GM23248 (cell line): Measurements from ENCODE around the gene RAB12. TPM values are rescaled to one million over a fixed set of nuclear protein-coding genes. Genes with fewer than 3 reads are reported as not detected.

Experiments
- DNase-seq: peaks from one replicate; pipeline ENCODE4 v3.0.0-alpha.2; 2015
- H2AFZ ChIP-seq: fragments of 200-600 bp; sonication (generic); 2 replicates; pipeline ENCODE4 v1.6.1; 2016; ENCODE audit warnings: antibody characterized with exemption
- H3F3A ChIP-seq: fragments of 200-600 bp; sonication (generic); 2 replicates; pipeline ENCODE4 v1.6.1; 2016; ENCODE audit warnings: mild to moderate bottlenecking, antibody characterized with exemption, mixed run types; ENCODE audit not compliant: insufficient read depth
- H3K27ac ChIP-seq: fragments of 200-600 bp; sonication (generic); 2 replicates; pipeline ENCODE4 v1.5.1; 2016; ENCODE audit warnings: mild to moderate bottlenecking
- H3K27me3 ChIP-seq: fragments of 200-600 bp; sonication (generic); replicated peaks from 2 replicates; pipeline ENCODE4 v1.6.1; 2016; ENCODE audit warnings: mild to moderate bottlenecking; ENCODE audit not compliant: insufficient read depth
- H3K36me3 ChIP-seq: fragments of 200-600 bp; sonication (generic); 2 replicates; pipeline ENCODE4 v1.6.1; 2016; ENCODE audit warnings: low read depth, mild to moderate bottlenecking
- H3K4me1 ChIP-seq: fragments of 200-600 bp; sonication (generic); 2 replicates; pipeline ENCODE4 v1.6.1; 2016; ENCODE audit warnings: mild to moderate bottlenecking; ENCODE audit not compliant: insufficient read depth
- H3K4me2 ChIP-seq: fragments of 200-600 bp; sonication (generic); one replicate; pipeline ENCODE4 v1.6.1; 2016; ENCODE audit warnings: mild to moderate bottlenecking; ENCODE audit not compliant: unreplicated experiment
- H3K4me3 ChIP-seq: fragments of 200-600 bp; sonication (generic); 2 replicates; pipeline ENCODE4 v1.5.1; 2016; ENCODE audit warnings: mild to moderate bottlenecking
- H3K79me2 ChIP-seq: fragments of 200-600 bp; sonication (generic); 2 replicates; pipeline ENCODE4 v1.6.1; 2016; ENCODE audit warnings: mild to moderate bottlenecking; ENCODE audit not compliant: insufficient read depth
- H3K9ac ChIP-seq: fragments of 200-600 bp; sonication (generic); 2 replicates; pipeline ENCODE4 v1.6.1; 2016; ENCODE audit warnings: mild to moderate bottlenecking
- H3K9me2 ChIP-seq: fragments of 200-600 bp; sonication (generic); 2 replicates; pipeline ENCODE4 v1.6.1; 2016; ENCODE audit warnings: mixed run types, mild to moderate bottlenecking, moderate library complexity; ENCODE audit not compliant: insufficient read depth
- H3K9me3 ChIP-seq: fragments of 200-600 bp; sonication (generic); one replicate; pipeline ENCODE4 v1.6.1; 2017; ENCODE audit warnings: low read depth
- H4K20me1 ChIP-seq: fragments of 200-600 bp; sonication (generic); 2 replicates; pipeline ENCODE4 v1.6.0; 2016; ENCODE audit not compliant: insufficient read depth
- EZH2 ChIP-seq: fragments of 200-600 bp; sonication (generic); IDR thresholded peaks from 2 replicates; pipeline ENCODE4 v1.6.1; 2018; ENCODE audit warnings: antibody characterized with exemption, mild to moderate bottlenecking; ENCODE audit not compliant: insufficient read depth, poor library complexity, severe bottlenecking
- EZH2phosphoT487 ChIP-seq: fragments of 200-600 bp; sonication (generic); IDR thresholded peaks from 2 replicates; pipeline ENCODE4 v1.6.1; 2018; ENCODE audit warnings: antibody characterized with exemption, moderate library complexity, mild to moderate bottlenecking, low read depth; ENCODE audit not compliant: insufficient read depth
- WGBS, 2 experiments: methylation state at CpG; one replicate each; pipeline ENCODE4 v1.1.6; 2015 to 2017; ENCODE audit warnings: low lambda C conversion rate in 2 of 2, low coverage in 1 of 2; ENCODE audit errors: missing lambda C conversion rate in 2 of 2; 5-methylcytosine and 5-hydroxymethylcytosine counted together
- in situ Hi-C: fragments of 300-500 bp; cut with MboI; formaldehyde crosslinking; loops from 2 replicates; pipeline ENCODE4 v1.15.0; 2020
- polyA plus RNA-seq: library from polyadenylated mRNA; unstranded; fragments of >200 nt; fragmentation: Nextera tagmentation; extraction: Ambion mirVana; gene quantifications from 2 replicates; pipeline ENCODE4 v1.2.1, GENCODE V29; 2016
- total RNA-seq: library from RNA; depleted of rRNA; stranded (reverse); fragments of >200 nt; shearing (Covaris generic); gene quantifications from 2 replicates; pipeline ENCODE4 v1.2.3, GENCODE V29; 2014

The RAB12 gene
- total and polyA plus RNA-seq, 2 experiments from 2014 or later: 4.1 to 73.8 TPM

GRCh38 chr18:8603663-8604520 lies 5.3 kb upstream of the RAB12 start:
- TF ChIP-seq EZH2 (no peak), EZH2phosphoT487 (no peak)
- 56 to 57% methylated on average over 14 of the region's 14 CpGs for WGBS, 2 experiments
- Histone ChIP-seq H3K9me3 (no peaks in the 10 kb centered on the region), H3F3A (0 out of 2 replicates have a peak, but pooled peaks cover 4% of the 10 kb centered on the region), H3K36me3 (no peaks in the 10 kb centered on the region), H3K4me2 (no peak overlapping the region), H2AFZ (0 out of 2 replicates have a peak overlapping the region, but pooled peaks have one; percentile 10), H3K9me2 (no peaks in the 10 kb centered on the region), H3K9ac (no peak overlapping the region), H3K27ac (no peak overlapping the region), H4K20me1 (no peaks in the 10 kb centered on the region), H3K79me2 (no peaks in the 10 kb centered on the region), H3K4me1 (peaks cover 8% of the 10 kb centered on the region; the same call in 1 of the 2 replicates), H3K27me3 (peaks cover 20% of the 10 kb centered on the region), H3K4me3 (no peak overlapping the region)
- no peak for DNase-seq
- in situ Hi-C loops: no loop called here

- no peaks in the 10 kb centered on the region for H4K20me1 ChIP-seq
- H3K4me2 ChIP-seq: no peak overlapping the region
- in situ Hi-C loops: no loop called here
- no peak overlapping the region for H3K27ac ChIP-seq
- no peak overlapping the region for H3K4me3 ChIP-seq
- H3K9me2 ChIP-seq: no peaks in the 10 kb centered on the region
- TF ChIP-seq EZH2 (no peak), EZH2phosphoT487 (no peak)
- H2AFZ ChIP-seq: no peak overlapping the region
- H3K9ac ChIP-seq: no peak overlapping the region
- no peaks in the 10 kb centered on the region for H3K9me3 ChIP-seq
- H3K4me1 ChIP-seq: peaks cover 11% of the 10 kb centered on the region; the same call in 1 of the 2 replicates
- DNase-seq: no peak
- H3K36me3 ChIP-seq: no peaks in the 10 kb centered on the region
- peaks cover 13% of the 10 kb centered on the region for H3K27me3 ChIP-seq
- H3K79me2 ChIP-seq: peaks cover 13% of the 10 kb centered on the region
- 0 out of 2 replicates have a peak, but pooled peaks cover 4% of the 10 kb centered on the region for H3F3A ChIP-seq
- WGBS, 2 experiments: 82% methylated on average over 8 of the region's 8 CpGs
These were observed 3.3 kb upstream of the RAB12 start for GRCh38 chr18:8605974-8606373.

GRCh38 chr18:8607776-8608742 lies 1.2 kb upstream of the RAB12 start:
- in situ Hi-C loops: no loop called here
- 47 to 50% methylated on average over 18 of the region's 18 CpGs for WGBS, 2 experiments
- Histone ChIP-seq H3K36me3 (no peaks in the 10 kb centered on the region), H3F3A (0 out of 2 replicates have a peak, but pooled peaks cover 8% of the 10 kb centered on the region), H3K27ac (peak overlapping the region; percentile 68), H3K9me2 (no peaks in the 10 kb centered on the region), H3K27me3 (0 out of 2 replicates have a peak, but pooled peaks cover 3% of the 10 kb centered on the region), H3K4me2 (peak overlapping the region; percentile 93), H3K9me3 (no peaks in the 10 kb centered on the region), H3K9ac (peak overlapping the region; percentile 78), H3K79me2 (peaks cover 34% of the 10 kb centered on the region), H4K20me1 (no peaks in the 10 kb centered on the region), H2AFZ (peak overlapping the region; percentile 99), H3K4me3 (peak overlapping the region; percentile 75), H3K4me1 (peaks cover 25% of the 10 kb centered on the region; the same call in 1 of the 2 replicates)
- TF ChIP-seq EZH2phosphoT487: no peak
- no peak for TF ChIP-seq EZH2
- peak; percentile 45 for DNase-seq
